GM12801 (cell line): ENCODE results near the gene GAS2L2.

Source experiments
- TF ChIP-seq, protein P1 (sequence below): IDR thresholded peaks from one replicate; pipeline ENCODE4 v1.5.1; 2011; ENCODE audit warnings: control low read depth; ENCODE audit not compliant: insufficient read length; ENCODE audit errors: extremely low read depth

Gene GAS2L2

DNA sequence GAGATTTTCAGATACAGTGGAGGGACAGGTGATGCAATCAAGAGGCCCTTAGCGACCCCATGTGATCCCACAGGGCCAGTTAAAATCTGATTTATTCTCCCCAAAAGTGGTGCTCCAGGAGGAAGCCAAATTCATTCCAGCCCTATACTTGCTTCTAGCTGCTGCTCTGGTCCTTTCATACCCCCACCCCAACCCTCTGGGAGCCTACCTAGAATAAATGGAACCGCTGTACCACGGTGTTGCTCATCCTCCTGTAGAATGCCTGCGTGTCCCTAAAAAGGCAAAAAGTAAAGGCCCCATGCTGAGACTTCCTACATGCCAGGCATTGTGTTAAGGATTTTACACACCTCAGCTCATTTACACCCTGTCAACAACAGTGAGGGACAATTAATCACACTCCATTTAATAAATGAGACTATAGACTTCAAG, 23.6 kb downstream of the GAS2L2 start:
- TF ChIP-seq, protein P1, sequence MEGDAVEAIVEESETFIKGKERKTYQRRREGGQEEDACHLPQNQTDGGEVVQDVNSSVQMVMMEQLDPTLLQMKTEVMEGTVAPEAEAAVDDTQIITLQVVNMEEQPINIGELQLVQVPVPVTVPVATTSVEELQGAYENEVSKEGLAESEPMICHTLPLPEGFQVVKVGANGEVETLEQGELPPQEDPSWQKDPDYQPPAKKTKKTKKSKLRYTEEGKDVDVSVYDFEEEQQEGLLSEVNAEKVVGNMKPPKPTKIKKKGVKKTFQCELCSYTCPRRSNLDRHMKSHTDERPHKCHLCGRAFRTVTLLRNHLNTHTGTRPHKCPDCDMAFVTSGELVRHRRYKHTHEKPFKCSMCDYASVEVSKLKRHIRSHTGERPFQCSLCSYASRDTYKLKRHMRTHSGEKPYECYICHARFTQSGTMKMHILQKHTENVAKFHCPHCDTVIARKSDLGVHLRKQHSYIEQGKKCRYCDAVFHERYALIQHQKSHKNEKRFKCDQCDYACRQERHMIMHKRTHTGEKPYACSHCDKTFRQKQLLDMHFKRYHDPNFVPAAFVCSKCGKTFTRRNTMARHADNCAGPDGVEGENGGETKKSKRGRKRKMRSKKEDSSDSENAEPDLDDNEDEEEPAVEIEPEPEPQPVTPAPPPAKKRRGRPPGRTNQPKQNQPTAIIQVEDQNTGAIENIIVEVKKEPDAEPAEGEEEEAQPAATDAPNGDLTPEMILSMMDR, result no peak

DNA sequence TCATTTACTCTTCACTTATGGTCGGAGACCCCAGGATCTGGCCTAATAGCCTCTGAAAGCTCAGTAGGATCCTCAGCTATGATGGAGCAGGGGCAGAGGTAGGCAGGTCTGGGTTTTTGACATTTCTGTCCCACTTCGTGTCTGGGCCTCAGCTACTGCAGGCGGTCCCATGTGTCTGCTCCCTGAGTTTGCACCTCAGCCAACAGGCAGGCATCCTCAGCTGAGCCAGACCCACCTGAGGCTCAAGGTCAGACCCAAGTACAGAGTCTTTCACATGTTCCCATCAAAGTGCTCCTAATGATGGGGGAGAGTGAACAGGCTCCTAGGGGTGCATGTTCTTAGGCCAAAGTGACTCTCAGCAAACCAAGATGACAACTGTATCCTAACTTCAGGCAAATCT, 24.5 kb downstream of the GAS2L2 start:
- TF ChIP-seq, protein P1, result no peak

DNA sequence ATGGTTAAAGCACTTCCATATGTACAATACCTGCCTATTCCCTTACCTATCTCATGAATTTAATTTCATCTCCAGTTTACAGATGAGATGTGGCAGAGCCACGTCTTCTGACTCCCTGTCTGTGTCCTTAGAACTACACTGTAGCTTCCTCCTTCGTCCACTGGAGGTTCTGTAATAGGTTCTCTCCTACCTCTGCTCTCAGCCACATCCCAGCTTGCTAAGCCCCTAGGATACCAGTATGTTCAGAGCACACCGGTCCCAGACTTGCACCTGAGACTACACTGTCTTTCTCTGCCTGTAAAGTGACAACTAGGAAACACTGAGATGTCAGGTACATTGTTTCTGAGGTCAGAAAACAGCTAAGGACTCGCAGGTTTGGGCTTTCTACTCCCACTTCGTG, 25.4 kb downstream of the GAS2L2 start:
- TF ChIP-seq, protein P1, result no peak

DNA sequence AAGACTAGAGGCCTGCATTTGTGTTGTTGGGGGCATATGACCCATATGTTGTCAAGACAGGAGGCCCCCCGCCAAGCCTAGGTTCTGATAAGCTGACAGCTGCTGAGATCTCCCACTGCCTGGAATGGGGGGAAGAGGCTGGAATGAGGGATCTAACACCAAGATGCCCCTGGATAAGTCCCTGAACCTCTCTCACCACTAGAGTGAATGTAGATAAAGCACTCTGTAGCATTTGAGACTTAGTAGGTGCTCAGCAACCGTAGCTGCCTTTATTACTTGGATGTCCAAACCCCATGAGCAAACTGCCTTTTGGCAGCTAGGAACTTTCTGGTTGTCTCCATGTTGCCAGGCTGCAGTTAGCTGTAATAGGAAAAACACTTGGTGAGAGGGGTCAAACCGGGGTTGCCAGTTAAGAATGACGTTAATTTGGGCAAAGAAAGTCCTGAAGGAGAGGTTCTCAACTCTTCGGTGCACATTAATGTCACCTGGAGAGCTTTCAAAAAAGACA, 26.0 kb downstream of the GAS2L2 start:
- TF ChIP-seq, protein P1, result no peak

DNA sequence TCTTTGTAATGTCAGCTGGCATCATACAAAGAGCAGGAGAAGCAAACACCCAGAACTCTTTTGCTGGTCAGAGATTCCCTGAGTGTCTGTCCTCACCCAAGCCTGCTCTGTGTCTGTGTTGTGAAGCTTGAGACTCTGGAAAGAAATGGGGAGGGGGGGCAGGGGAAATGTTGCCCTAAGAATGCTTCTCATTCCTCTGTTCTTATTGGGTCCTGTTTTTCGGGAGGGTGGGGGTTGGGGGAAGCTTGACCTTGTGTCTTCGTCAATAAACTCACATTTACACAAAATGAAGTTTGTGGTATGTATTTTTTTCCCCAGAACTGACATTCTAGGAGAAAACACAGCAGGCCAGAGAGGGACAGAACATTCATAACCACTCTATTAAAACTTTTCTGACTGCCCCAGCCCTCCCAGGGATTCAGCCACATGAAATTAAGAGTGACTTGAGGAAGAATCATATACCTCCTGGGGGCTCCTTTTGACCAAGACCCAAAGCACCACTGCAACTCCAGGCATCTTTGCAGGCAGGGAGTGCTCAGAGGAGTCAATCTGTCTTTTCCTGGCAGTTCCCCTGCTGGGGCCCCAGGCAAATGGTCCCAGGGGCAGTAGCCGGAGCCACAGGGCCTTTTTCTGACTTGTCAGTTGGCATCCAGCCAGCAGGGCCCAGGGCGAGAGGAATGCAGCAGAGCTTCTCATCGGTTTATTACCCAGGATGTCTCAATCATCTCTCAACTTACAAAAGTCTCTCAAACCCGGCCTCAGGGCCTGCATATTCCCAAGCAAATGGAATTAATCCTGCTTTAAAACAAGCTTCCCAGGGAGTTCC, 26.7 kb downstream of the GAS2L2 start:
- TF ChIP-seq, protein P1, result no peak

DNA sequence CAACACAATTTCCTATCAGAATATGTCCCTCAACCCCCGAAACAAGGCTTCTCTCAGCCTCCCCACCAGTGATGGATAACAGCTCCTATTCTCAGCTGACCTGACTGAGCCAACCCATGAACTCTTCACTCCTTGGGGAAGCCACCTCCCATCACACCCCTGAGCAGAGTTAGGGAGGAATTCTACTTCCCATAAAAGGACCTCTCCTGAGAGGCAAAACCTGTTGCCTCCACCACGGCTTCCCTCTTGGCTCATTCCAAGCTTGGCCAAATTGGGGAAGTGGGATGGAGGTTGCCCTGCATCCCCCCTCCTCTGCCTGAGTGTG, 27.3 kb downstream of the GAS2L2 start:
- TF ChIP-seq, protein P1, result no peak

GRCh38 chr17:35725058-35725457, 28.0 kb downstream of the GAS2L2 start:
- TF ChIP-seq, protein P1, result no peak
